NCI-H748 (cell line): Measurements from ENCODE around the gene HIPK3.
"Not testable (repeated sequence)": the region's sequence is repeated elsewhere in the genome, so short reads cannot be mapped to it uniquely, and the experiment has no call there.

Source experiments
- DNase-seq: peaks from one replicate; lab custom pipeline; 2025; ENCODE audit not compliant: unreplicated experiment; lab: John Stamatoyannopoulos, UW

Gene HIPK3

DNA sequence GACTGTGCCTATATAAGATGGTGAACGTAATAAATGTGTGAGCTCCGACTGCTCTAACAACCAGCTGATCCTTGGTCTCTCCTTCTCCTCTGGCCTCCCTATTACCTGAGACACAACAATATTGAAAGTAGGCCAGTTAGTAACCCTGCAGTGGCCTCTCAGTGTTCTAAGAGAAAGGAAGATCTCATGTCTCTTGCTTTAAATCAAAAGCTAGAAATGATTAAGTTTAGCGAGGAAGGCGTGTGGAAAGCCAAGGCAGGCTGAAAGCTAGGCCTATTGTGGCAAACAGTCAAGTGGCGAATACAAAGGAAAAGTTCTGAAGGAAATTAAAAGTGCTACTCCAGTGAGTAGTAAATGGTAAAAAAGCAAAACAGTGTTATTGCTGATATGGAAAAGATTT lies 39.5 kb downstream of the HIPK3 start:
- DNase-seq: no peak

DNA sequence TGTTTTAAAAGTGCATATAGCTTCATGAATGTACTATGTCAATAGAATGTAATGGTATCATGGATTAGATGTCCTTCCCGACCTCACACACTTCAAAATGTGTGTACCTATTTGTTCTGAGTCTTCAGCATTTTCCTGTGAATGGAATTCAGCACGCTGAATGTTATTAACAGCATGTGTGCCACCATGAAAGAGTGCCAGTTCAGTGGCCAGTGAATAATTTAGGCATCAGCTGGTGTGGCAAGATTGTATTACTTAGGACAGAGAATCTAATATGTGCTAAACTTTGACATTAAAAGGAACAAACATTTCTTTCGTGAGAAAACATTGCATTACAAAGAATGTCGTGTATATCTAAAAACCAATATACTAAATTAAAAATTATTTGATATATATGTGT lies 46.4 kb downstream of the HIPK3 start:
- no peak for DNase-seq

GRCh38 chr11:33306821-33307220 lies 49.6 kb downstream of the HIPK3 start:
- not testable (repeated sequence) for DNase-seq

DNA sequence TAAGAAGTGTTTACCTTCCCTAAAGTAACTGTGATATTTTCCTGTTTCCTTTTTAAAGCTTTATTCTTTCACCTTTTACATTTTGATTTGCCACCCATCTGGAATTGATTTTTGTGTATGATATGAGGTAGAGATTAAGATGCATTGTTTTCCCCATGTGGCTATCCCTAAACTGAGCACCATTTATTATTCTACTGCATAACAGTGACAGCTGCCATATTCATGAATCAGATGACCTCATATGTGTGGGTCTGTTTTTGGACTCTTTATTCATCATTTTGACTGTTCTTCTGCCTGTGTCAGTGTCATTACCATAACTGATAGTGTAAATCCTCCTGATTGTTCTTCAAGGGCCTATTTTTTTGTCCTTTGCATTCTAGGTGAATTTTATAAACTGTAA lies 50.8 kb downstream of the HIPK3 start:
- peak; percentile 6 for DNase-seq

DNA sequence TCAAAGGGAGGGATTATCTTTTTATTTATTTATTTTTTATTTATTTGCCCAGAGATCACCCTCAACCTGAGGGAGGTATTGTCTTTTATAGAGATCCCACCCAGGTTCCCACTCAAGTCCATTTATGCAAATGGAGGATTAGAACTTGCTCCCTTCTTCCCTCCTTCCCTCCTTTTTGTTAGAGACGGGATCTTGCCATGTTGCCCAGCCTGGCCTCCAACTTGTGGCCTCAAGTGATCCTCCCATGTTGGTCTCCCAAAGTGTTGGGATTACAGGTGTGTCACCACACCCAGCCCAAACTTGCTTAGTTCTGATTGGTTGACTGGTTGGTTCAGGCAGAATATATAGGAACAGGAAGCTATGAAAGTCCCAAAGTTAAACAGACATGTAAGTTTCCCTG lies 51.9 kb downstream of the HIPK3 start:
- no peak for DNase-seq

DNA sequence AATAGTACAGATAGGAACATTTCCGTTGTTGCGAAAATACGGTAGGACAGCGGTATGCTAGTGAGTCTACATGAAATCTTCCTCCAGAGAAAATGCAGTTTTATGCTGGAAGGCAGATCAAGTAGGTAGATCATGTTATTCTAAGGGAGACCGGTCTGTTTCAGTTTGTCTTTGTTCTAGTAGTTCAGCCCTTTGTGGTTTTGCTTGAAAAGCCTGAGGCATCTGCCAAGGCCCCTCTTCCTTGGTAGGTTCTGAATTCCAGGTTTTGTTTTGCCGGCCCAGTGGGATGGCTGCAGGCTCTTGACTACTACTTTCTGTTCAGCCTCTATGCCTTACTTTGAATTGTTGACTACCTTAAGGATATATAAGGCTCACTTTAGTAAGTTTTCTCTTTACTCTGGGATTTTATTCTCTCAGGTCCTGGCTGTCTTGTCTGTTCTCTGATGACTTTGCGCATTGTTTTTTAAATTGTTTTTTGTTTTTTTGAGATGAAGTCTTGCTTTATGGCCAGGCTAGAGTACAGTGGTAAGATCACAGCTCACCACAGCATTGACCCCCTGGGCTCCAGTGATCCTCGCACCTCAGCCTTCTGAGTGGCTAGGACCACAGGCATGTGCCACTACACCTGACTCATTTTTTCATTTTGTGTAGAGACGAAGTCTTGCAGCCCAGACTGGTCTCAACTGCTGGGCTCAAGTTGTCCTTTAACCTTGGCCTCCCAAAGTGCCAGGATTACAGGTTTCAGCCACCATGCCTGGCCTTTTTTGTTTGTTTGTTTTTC lies 53.7 kb downstream of the HIPK3 start:
- DNase-seq: no peak

- no peak for DNase-seq
Observed at GRCh38 chr11:33311680-33312079, 54.5 kb downstream of the HIPK3 start.

DNA sequence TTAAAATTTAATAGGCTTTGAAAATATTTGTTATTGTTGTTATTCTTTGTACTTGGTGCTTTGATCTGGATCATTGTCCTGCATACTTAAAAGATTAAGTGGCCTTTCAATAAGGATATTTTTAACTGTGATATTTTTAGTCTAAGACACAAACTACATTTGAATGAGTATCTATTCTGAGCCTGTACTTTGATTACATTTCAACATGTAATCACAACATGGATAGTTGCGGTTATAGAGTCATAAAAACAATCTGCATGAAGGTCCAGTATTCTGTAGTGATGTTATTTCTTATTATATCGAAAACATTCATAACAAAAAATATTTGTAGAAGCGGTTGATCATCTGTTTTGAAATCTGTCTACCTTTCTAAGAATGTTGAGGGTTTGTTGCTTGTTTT lies 58.6 kb downstream of the HIPK3 start:
- DNase-seq: no peak

DNA sequence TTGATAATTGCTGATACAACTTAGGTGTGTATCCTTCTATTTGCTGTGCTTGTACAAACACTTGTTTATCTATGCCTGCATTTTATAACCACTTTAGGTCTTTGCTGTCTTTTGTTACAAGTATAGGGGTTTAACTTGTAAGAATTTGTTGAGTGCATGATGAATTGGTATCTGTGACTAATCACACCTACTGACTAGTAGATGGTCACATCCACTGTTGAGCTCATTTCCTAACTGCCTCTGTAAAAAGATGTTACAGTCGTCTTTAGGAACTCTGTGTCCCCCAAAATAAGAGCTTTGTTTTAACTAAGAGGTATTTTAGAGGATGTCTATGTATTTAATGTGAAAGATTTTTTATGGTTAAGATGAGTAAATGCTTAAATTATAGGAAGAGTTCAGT lies 60.5 kb downstream of the HIPK3 start:
- DNase-seq: no peak

DNA sequence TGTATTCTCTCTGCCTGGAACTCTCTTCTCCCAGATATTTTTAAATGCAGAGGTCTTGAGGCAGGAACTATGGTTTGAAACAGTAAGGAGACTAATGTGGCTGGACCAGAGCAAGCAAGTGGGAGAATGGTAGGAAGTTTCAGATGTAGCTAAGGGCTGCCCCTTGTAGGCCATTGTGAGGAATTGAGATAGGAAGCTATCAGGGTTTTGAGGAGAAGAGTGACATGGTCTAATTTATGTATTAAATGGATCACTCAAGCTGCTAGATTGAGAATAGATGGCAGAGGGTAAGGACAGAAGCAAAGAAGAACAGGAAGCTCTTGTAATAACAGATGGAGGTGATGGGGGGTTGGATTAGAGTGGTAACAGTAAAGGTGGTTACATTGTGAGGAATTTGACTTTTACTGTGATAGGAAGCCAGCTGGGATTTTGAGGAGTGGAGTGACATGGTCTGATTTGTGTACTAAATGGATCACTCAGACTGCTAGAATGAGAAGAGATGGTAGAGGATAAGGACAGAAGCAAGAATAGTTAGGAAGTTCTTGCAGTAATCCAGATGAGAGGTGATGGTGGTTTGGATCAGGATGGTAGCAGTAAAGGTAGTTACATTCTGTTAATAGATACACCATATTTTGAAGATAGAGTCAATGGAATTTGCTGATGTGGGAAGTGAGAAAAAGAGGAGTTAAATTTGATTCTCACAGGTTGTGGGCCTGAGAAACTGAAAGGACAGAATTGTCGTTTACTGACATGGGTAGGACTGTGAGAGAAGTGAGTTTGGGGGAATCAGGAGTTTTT lies 63.0 kb downstream of the HIPK3 start:
- no peak for DNase-seq

DNA sequence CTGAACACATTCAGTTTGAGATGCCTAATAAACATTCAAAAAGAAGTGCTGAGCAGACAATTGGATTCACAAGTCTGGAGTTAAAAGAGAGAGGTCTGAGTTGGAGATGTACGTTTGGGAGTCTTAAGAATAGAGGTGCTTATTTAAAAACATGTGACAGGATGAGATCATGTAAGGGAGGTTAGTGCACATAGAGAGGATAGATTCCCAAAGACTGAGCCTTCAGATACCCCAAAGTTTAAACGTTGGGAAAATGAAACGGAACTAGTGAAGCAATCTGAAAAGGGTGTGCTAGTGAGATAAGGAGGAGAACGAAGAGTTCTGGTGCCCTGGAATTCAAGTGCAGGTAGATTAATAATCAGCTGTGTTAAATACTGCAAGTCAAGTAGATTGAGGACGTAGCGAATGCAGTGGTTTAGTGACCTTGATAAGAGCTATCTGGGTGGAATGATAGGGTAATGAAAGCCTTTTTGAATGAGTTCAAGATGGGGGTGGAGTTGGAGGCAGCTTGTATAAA lies 63.7 kb downstream of the HIPK3 start:
- DNase-seq: no peak

DNA sequence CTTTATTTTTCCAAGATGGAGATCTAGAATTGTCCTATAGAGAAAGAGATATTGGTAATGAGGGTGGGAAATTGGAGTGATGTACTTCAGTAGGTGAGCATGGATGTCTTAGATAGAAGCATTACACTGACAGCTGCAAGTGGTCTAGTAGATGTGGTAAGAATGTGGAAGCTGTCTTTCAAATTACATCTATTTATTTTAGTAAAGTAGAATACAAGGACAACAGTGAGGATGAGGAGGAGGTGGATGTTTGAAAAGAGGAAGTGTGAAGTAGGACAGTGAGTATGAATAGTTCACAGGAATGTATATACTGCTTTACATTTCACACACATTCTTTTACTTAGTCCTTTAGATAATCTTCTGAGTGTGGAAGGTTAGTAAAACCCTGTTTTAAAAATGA lies 64.2 kb downstream of the HIPK3 start:
- DNase-seq: no peak

DNA sequence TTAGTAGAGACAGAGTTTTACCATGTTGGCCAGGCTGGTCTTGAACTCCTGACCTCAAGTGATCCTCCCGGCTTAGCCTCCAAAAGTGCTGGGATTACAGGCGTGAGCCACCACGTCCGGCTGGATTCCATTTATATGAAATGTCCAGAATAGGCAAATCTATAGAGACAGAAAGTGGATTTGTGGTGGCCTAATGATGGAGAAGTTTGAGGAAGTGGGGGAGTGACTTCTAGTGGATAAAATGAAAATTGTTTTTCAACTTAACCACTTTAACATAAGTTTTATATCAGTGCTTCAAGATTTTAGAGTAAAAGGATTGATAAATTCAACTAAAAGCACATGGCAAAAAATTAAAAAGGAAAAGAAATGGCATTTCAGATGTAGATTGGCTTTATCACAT lies 66.2 kb downstream of the HIPK3 start:
- DNase-seq: no peak

DNA sequence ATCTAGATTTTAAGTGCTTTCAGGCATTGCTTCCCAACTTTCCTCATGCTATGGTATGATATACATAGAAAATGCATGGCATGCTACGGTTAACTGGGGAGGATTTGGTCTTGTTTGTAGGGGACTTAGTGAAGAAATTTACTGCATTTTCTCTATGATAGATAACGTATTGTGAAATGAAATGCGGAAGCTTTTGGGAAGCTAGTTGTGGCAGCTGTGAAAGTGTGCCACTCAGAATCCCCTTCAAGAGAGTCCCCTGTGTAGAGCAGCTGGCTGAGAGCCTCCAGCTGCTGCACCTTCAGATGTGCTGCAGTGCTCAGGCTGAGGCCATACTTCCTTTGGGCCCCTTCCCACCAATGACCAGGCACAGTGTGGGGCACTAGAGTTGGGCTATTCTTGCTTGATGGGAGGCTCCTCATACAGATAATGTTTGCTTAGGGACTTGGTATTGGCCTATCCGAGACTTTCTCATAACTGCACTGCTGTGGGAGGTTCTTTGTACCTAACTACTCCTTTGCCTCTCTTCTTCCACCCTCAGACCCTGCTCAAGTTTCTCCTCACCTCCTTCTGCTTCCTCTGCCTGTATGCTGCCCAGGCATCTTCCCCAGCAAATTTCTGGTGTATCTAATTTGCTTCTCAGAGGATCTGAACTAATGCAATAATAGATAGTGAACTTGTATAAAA lies 67.3 kb downstream of the HIPK3 start:
- DNase-seq: no peak

DNA sequence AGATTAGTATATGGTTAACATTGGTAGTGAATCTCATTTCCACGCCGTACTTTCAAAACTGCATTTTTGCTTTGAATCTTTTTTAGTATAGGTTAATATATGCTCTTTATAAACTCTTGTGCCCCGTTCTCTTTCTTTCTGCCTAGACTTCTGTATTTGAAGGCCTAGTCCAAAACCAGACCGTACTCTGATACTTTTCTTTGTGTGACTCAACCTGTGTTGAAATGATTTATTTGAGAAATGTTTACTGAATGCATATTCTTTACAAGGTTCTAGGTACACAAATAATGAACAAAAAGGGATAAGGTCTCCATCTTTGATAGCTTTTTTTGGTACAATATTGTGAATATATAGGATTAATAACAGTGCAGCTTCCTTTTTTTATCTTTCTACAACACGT lies 68.3 kb downstream of the HIPK3 start:
- no peak for DNase-seq

DNA sequence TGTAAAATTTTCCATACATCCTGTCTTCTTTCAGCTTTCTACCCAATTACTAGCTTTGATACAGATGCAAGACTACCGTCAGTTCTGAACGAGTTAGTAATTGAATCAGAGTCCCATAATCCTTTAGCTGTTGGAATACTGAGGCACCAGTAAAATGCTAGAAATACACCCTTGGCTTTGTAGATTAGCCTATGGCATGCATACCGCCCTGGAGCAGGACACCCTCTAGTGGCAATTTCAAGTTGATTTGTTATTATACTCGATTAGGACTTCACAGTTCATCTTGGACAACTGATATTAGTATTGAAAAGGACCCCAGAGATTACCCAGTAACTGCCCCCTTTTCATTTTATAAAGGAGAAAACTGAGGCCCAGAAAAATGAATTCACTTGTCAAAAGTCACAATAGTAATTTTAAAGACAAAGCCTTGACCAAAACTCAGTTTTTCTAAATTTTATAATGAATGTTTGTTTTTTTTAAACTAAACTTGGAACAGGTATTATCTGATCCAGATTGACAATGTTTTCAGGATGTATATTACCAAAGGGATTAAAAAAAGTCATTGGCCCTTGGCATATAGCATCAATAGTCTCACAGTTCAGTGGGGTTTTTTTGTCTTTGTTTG lies 72.6 kb downstream of the HIPK3 start:
- peak; percentile 71 for DNase-seq

DNA sequence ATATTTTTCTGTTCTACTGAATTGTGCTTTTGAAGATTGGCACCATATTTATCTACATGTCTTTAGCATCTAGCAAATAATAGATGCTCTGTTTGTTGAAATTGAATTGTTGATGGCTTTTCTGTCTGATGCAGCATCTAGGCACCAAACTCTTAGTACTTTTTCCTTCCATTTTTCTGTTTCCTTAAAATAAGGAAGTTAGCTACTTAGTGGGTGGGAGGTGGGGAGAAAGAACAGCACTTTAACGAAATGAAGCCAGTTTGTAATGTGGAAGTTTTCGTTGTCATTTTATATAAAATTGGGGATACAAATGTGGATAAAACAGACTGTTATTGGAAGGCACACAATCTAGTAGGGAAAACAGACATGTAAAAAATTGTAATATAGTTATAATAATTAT lies 76.6 kb downstream of the HIPK3 start:
- no peak for DNase-seq

DNA sequence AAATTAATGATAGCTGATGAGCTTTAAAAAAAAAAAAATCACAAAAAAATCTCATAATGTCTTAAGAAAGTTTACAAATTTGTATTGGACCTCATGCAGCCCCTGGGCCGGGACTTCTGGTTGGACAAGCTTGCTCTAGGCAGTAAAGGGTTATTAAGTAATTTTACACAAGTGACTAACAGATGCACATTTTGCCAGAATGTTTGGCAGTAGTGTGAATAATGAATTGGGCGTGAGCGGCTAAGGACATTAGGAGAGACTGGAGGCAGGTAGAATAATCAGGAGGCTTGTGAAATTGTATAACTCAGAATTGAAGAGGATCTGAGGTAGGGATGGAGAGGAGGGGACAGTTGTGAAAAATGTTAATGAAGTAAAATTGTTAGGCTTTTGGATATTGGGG lies 77.4 kb downstream of the HIPK3 start:
- no peak for DNase-seq

- no peak for DNase-seq
Observed at GRCh38 chr11:33339247-33339646, 82.1 kb downstream of the HIPK3 start.

- DNase-seq: no peak
Observed at GRCh38 chr11:33344611-33345010, 87.4 kb downstream of the HIPK3 start.

DNA sequence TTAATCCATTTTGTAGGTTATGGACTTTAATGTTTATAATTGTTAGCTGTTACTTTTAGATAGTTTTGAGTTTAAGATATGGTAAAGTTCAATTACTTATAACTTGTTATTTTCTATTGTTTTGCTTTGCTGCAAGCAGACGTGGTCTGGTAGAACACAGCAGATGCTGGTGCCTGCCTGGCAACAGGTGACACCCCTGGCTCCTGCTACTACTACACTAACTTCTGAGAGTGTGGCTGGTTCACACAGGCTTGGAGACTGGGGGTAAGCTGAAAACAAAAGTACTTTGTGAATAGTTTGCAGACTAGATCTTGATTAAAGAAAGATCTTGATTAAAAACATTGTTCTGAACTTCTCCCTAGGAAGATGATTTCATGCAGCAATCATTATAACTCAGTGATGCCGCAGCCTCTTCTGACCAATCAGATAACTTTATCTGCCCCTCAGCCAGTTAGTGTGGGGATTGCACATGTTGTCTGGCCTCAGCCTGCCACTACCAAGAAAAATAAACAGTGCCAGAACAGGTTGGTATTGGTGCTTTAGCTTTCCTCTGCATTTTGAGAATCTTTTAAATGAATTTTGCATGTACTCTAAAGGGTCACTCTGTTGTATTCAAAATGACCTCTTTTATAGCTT lies 90.4 kb downstream of the HIPK3 start:
- DNase-seq: no peak
